Activated T-helper 17 cell treated with anti-CD3 and anti-CD28 coated beads, Interleukin-2, amount 50 U/mL, for 72 hours (primary cell): ENCODE results near the gene CST8. TPM values are rescaled to one million over a fixed set of nuclear protein-coding genes. Genes with fewer than 3 reads are reported as not detected.
"Not testable (repeated sequence)": the region's sequence is repeated elsewhere in the genome, so short reads cannot be mapped to it uniquely, and the experiment has no call there.

ENCODE experiments used
- ATAC-seq: fragments of 150-1000 bp; cut with Tn5 transposase; replicated peaks from 2 replicates; pipeline ENCODE4 v1.10.0; 2021; ENCODE audit warnings: mild to moderate bottlenecking, moderate library complexity
- H3K27ac Mint-ChIP-seq: one replicate; pipeline ENCODE4 v1.8.0; 2022; ENCODE audit warnings: mixed read lengths
- H3K27me3 Mint-ChIP-seq: one replicate; pipeline ENCODE4 v1.8.0; 2022; ENCODE audit warnings: mixed read lengths
- H3K36me3 Mint-ChIP-seq: one replicate; pipeline ENCODE4 v1.8.0; 2022; ENCODE audit warnings: low read depth, mild to moderate bottlenecking, mixed read lengths
- H3K4me1 Mint-ChIP-seq: one replicate; pipeline ENCODE4 v1.8.0; 2022; ENCODE audit warnings: mixed read lengths
- H3K4me3 Mint-ChIP-seq: one replicate; pipeline ENCODE4 v1.8.0; 2022; ENCODE audit warnings: mild to moderate bottlenecking, mixed read lengths
- H3K9me3 Mint-ChIP-seq: one replicate; pipeline ENCODE4 v1.8.0; 2022; ENCODE audit warnings: mixed read lengths
- total RNA-seq, 2 donors: library from RNA; stranded (reverse); gene quantifications; one replicate each; pipeline ENCODE4 v1.2.3, GENCODE V29; 2022

Gene CST8
- total RNA-seq, 2 donors from 2014 or later, result 0.29 TPM; not detected in 1

- no peak for ATAC-seq
- Mint-ChIP-seq H3K4me1 (peaks cover 6% of the 10 kb centered on the region), H3K9me3 (no peaks in the 10 kb centered on the region), H3K4me3 (no peak overlapping the region), H3K27me3 (peaks cover 21% of the 10 kb centered on the region), H3K27ac (no peak overlapping the region), H3K36me3 (no peaks in the 10 kb centered on the region)
Measured at GRCh38 chr20:23456409-23456808, 34.5 kb upstream of the CST8 start.

GRCh38 chr20:23456873-23457272, 34.0 kb upstream of the CST8 start:
- Mint-ChIP-seq H3K4me1 (peaks cover 6% of the 10 kb centered on the region), H3K4me3 (no peak overlapping the region), H3K9me3 (no peaks in the 10 kb centered on the region), H3K27ac (no peak overlapping the region), H3K36me3 (no peaks in the 10 kb centered on the region), H3K27me3 (peaks cover 21% of the 10 kb centered on the region)
- ATAC-seq, result no peak

- H3K4me3 Mint-ChIP-seq, result no peak overlapping the region
- H3K27ac Mint-ChIP-seq, result no peak overlapping the region
- no peaks in the 10 kb centered on the region for H3K36me3 Mint-ChIP-seq
- ATAC-seq, result no peak
- peaks cover 6% of the 10 kb centered on the region for H3K4me1 Mint-ChIP-seq
- no peaks in the 10 kb centered on the region for H3K9me3 Mint-ChIP-seq
- peaks cover 34% of the 10 kb centered on the region for H3K27me3 Mint-ChIP-seq
Measured at GRCh38 chr20:23459461-23460150, 31.3 kb upstream of the CST8 start.

GRCh38 chr20:23461180-23461579, 29.7 kb upstream of the CST8 start:
- H3K36me3 Mint-ChIP-seq, result no peaks in the 10 kb centered on the region
- H3K9me3 Mint-ChIP-seq, result no peaks in the 10 kb centered on the region
- peaks cover 37% of the 10 kb centered on the region for H3K27me3 Mint-ChIP-seq
- no peak overlapping the region for H3K4me3 Mint-ChIP-seq
- H3K27ac Mint-ChIP-seq, result no peak overlapping the region
- no peak for ATAC-seq
- H3K4me1 Mint-ChIP-seq, result peaks cover 6% of the 10 kb centered on the region

- H3K4me3 Mint-ChIP-seq, ATAC-seq, H3K36me3 Mint-ChIP-seq, H3K4me1 Mint-ChIP-seq, H3K9me3 Mint-ChIP-seq, H3K27ac Mint-ChIP-seq: not testable (repeated sequence)
- H3K27me3 Mint-ChIP-seq, result peaks cover 40% of the 10 kb centered on the region
Measured at GRCh38 chr20:23466961-23467360, 24.0 kb upstream of the CST8 start.

GRCh38 chr20:23472306-23472705, 18.6 kb upstream of the CST8 start:
- not testable (repeated sequence) for H3K4me1 Mint-ChIP-seq, H3K4me3 Mint-ChIP-seq, H3K36me3 Mint-ChIP-seq, H3K27ac Mint-ChIP-seq, H3K9me3 Mint-ChIP-seq, ATAC-seq
- peaks cover 16% of the 10 kb centered on the region for H3K27me3 Mint-ChIP-seq

- H3K4me3 Mint-ChIP-seq, H3K9me3 Mint-ChIP-seq, H3K36me3 Mint-ChIP-seq, ATAC-seq, H3K4me1 Mint-ChIP-seq, H3K27ac Mint-ChIP-seq: not testable (repeated sequence)
- H3K27me3 Mint-ChIP-seq, result peaks cover 14% of the 10 kb centered on the region
Measured at GRCh38 chr20:23473293-23473692, 17.6 kb upstream of the CST8 start.

- peaks cover 9% of the 10 kb centered on the region for H3K27me3 Mint-ChIP-seq
- no peak overlapping the region for H3K4me3 Mint-ChIP-seq
- H3K27ac Mint-ChIP-seq, result no peak overlapping the region
- no peaks in the 10 kb centered on the region for H3K4me1 Mint-ChIP-seq
- no peaks in the 10 kb centered on the region for H3K36me3 Mint-ChIP-seq
- H3K9me3 Mint-ChIP-seq, result no peaks in the 10 kb centered on the region
- ATAC-seq, result no peak
Measured at GRCh38 chr20:23475395-23475794, 15.5 kb upstream of the CST8 start.

- no peak for ATAC-seq
- H3K9me3 Mint-ChIP-seq, result no peaks in the 10 kb centered on the region
- no peaks in the 10 kb centered on the region for H3K36me3 Mint-ChIP-seq
- H3K27ac Mint-ChIP-seq, result no peak overlapping the region
- peaks cover 5% of the 10 kb centered on the region for H3K27me3 Mint-ChIP-seq
- H3K4me3 Mint-ChIP-seq, result no peak overlapping the region
- no peaks in the 10 kb centered on the region for H3K4me1 Mint-ChIP-seq
Measured at GRCh38 chr20:23476015-23476754, 14.7 kb upstream of the CST8 start.

- peaks cover 5% of the 10 kb centered on the region for H3K27me3 Mint-ChIP-seq
- H3K4me3 Mint-ChIP-seq, result no peak overlapping the region
- no peak for ATAC-seq
- H3K36me3 Mint-ChIP-seq, result no peaks in the 10 kb centered on the region
- H3K4me1 Mint-ChIP-seq, result no peaks in the 10 kb centered on the region
- no peaks in the 10 kb centered on the region for H3K9me3 Mint-ChIP-seq
- no peak overlapping the region for H3K27ac Mint-ChIP-seq
Measured at GRCh38 chr20:23477223-23477622, 13.7 kb upstream of the CST8 start.

GRCh38 chr20:23479043-23479442, 11.9 kb upstream of the CST8 start:
- Mint-ChIP-seq H3K4me3 (no peak overlapping the region), H3K36me3 (no peaks in the 10 kb centered on the region), H3K4me1 (no peaks in the 10 kb centered on the region), H3K9me3 (no peaks in the 10 kb centered on the region), H3K27me3 (peaks cover 10% of the 10 kb centered on the region), H3K27ac (no peak overlapping the region)
- no peak for ATAC-seq

- H3K36me3 Mint-ChIP-seq, result no peaks in the 10 kb centered on the region
- H3K4me1 Mint-ChIP-seq, result no peaks in the 10 kb centered on the region
- no peak for ATAC-seq
- no peak overlapping the region for H3K4me3 Mint-ChIP-seq
- H3K27ac Mint-ChIP-seq, result no peak overlapping the region
- no peaks in the 10 kb centered on the region for H3K9me3 Mint-ChIP-seq
- H3K27me3 Mint-ChIP-seq, result peaks cover 17% of the 10 kb centered on the region
Measured at GRCh38 chr20:23482138-23482537, 8.8 kb upstream of the CST8 start.

- H3K4me3 Mint-ChIP-seq, result no peak overlapping the region
Measured at GRCh38 chr20:23484081-23484480, 6.8 kb upstream of the CST8 start.

GRCh38 chr20:23488470-23488869, 2.4 kb upstream of the CST8 start:
- H3K27ac Mint-ChIP-seq, result no peak overlapping the region
- no peaks in the 10 kb centered on the region for H3K36me3 Mint-ChIP-seq
- H3K9me3 Mint-ChIP-seq, result no peaks in the 10 kb centered on the region
- ATAC-seq, result no peak
- H3K27me3 Mint-ChIP-seq, result peaks cover 9% of the 10 kb centered on the region
- H3K4me1 Mint-ChIP-seq, result no peaks in the 10 kb centered on the region
- no peak overlapping the region for H3K4me3 Mint-ChIP-seq

More at GRCh38 chr20:23484081-23484480, 6.8 kb upstream of the CST8 start:
- Mint-ChIP-seq H3K4me1 (no peaks in the 10 kb centered on the region), H3K27ac (no peak overlapping the region), H3K9me3 (no peaks in the 10 kb centered on the region), H3K27me3 (peaks cover 17% of the 10 kb centered on the region), H3K36me3 (no peaks in the 10 kb centered on the region)
- ATAC-seq, result no peak

GRCh38 chr20:23488996-23489395, 1.9 kb upstream of the CST8 start:
- Mint-ChIP-seq H3K36me3 (no peaks in the 10 kb centered on the region), H3K27ac (no peak overlapping the region), H3K4me3 (no peak overlapping the region), H3K4me1 (no peaks in the 10 kb centered on the region), H3K9me3 (no peaks in the 10 kb centered on the region), H3K27me3 (peaks cover 8% of the 10 kb centered on the region)
- ATAC-seq, result no peak
